ENCODE measurements around the gene EIF6.

EIF6 gene

DNA sequence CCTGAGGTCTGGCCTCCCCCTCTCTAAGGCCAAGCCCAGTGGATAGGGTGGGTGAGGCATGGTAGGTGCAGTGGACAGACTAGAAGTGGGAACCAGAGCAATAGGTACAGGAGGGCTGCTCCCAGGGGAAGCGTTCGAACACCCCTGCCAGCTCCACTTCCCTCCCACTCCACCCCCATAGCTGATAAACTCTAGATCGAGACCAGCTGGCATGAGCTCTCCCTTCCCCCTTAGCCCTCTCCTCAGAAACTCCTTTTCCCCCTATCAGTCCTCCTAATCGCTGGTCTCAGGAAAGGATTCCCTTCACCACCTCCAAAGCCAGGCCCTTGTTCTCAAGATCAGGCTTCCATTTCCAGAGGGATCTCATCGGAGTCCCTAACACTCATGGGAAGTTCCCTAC, 13.7 kb upstream of the EIF6 start:
- DNase-seq, result no peak
- TF ChIP-seq, protein P1, sequence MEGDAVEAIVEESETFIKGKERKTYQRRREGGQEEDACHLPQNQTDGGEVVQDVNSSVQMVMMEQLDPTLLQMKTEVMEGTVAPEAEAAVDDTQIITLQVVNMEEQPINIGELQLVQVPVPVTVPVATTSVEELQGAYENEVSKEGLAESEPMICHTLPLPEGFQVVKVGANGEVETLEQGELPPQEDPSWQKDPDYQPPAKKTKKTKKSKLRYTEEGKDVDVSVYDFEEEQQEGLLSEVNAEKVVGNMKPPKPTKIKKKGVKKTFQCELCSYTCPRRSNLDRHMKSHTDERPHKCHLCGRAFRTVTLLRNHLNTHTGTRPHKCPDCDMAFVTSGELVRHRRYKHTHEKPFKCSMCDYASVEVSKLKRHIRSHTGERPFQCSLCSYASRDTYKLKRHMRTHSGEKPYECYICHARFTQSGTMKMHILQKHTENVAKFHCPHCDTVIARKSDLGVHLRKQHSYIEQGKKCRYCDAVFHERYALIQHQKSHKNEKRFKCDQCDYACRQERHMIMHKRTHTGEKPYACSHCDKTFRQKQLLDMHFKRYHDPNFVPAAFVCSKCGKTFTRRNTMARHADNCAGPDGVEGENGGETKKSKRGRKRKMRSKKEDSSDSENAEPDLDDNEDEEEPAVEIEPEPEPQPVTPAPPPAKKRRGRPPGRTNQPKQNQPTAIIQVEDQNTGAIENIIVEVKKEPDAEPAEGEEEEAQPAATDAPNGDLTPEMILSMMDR (IDR thresholded peaks at IDR 0.05; ENCODE audit: low read depth, low read length), result no peak

DNA sequence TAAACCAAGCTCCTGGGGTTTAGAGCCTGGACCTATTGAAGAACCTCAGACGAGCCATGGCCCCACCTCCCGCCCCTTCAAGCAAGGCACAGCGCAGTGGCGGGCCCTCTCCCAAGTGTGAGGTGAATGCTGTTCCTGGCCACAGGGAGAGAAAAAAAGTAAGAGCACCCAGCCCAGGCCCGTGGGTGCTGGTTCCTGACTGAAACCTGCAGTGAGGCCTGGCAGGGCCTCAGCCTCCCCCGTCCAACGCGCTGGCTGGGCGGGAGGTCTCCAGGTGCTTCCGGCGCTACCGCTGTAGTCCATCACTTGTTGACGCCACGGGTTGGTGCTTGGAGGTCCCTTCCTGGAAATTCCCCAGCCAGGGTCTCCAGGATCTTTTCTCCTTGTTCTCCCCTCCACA, 13.2 kb upstream of the EIF6 start:
- no peaks in the 10 kb centered on the region for H3K27me3 ChIP-seq
- no peak overlapping the region for H3K4me3 ChIP-seq (ENCODE audit: low read depth, low read length)
- no peaks in the 10 kb centered on the region for H3K9me3 ChIP-seq
- peaks cover 6% of the 10 kb centered on the region; the same call in 1 of the 2 replicates for H3K4me1 ChIP-seq
- H3K36me3 ChIP-seq, result no peaks in the 10 kb centered on the region
- no peak for DNase-seq
- TF ChIP-seq, protein P1 (IDR thresholded peaks at IDR 0.05; ENCODE audit: low read depth, low read length), result no peak

More for the DNA sequence above, 13.7 kb upstream of the EIF6 start:
- H3K9me3 ChIP-seq, result no peaks in the 10 kb centered on the region
- peaks cover 6% of the 10 kb centered on the region; the same call in 1 of the 2 replicates for H3K4me1 ChIP-seq
- H3K4me3 ChIP-seq (ENCODE audit: low read depth, low read length), result no peak overlapping the region
- no peaks in the 10 kb centered on the region for H3K27me3 ChIP-seq
- H3K36me3 ChIP-seq, result 0 out of 2 replicates have a peak, but pooled peaks cover 1% of the 10 kb centered on the region

DNA sequence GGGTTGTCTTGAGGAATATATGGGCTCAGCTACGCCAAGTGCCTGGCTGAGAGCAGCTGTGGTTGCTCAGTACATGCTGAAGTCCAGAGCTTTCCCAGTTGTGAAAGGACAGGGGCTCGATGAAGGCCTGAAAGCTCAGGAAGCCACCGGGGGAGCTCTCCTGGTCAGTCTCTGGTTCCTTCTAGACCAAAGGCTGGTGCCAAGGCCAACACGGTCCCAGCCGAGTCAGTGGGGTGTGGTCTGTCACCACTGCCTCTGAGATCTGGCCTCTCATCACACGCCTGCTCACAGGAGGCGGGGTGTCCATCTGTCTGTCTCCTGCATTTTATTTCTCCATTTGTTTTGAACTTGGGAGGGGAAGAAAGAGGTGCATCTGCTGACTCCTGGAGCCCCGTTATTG, 12.6 kb upstream of the EIF6 start:
- Histone ChIP-seq H3K4me3 (ENCODE audit: low read depth, low read length) (no peak overlapping the region), H3K36me3 (no peaks in the 10 kb centered on the region), H3K4me1 (peaks cover 6% of the 10 kb centered on the region; the same call in 1 of the 2 replicates), H3K9me3 (no peaks in the 10 kb centered on the region), H3K27me3 (no peaks in the 10 kb centered on the region)
- no peak for DNase-seq
- TF ChIP-seq, protein P1 (IDR thresholded peaks at IDR 0.05; ENCODE audit: low read depth, low read length), result 0 out of 2 replicates have a peak, but pooled peaks have one; percentile 1

DNA sequence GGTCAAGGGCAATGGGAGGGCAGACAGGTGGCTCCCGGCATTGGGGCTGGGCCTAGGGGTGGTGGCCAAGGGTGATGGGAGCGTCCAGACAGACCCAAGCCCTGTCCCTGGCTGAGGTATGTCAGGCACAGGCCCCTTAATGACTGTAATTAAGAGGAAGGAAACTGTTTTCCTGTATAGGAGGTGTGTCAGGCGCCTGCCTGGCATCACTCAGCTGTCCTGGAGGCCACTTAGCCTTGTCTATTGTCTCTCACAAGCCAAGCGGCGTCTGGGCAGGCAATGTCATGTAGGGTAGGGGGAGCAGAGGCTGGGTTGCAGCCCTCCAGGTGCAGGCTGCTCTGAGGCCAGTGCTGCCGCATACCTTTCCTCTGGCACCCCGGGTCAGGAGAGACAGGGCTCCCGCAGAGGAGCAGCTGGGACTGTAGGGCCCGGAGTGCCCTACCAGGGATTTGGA, 11.6 kb upstream of the EIF6 start:
- Histone ChIP-seq H3K4me1 (peaks cover 6% of the 10 kb centered on the region; the same call in 1 of the 2 replicates), H3K9me3 (no peaks in the 10 kb centered on the region), H3K4me3 (ENCODE audit: low read depth, low read length) (no peak overlapping the region), H3K36me3 (no peaks in the 10 kb centered on the region), H3K27me3 (no peaks in the 10 kb centered on the region)
- TF ChIP-seq, protein P1 (IDR thresholded peaks at IDR 0.05; ENCODE audit: low read depth, low read length), result no peak
- DNase-seq, result no peak

DNA sequence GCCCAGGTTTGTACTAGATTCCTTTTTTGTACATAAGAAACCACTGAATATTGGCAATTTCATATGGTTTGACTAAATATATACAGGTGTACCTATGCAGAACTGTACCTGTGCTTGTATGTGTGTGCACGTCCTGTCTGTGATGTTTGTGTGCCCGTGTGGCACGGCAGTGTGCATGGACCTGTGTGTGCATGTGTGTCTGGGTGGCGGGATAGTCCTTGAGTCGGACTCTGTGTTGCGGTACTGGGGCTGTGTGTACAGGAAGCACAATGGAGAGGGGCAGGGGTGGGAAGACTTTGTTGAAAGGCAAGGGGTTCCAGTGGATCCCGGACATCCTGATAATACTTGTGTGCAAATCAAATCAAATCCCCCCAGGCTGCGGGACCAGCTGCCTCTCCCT, 11.1 kb upstream of the EIF6 start:
- no peaks in the 10 kb centered on the region for H3K27me3 ChIP-seq
- no peaks in the 10 kb centered on the region for H3K36me3 ChIP-seq
- TF ChIP-seq, protein P1 (IDR thresholded peaks at IDR 0.05; ENCODE audit: low read depth, low read length), result no peak
- no peaks in the 10 kb centered on the region for H3K9me3 ChIP-seq
- no peak for DNase-seq
- peaks cover 6% of the 10 kb centered on the region; the same call in 1 of the 2 replicates for H3K4me1 ChIP-seq
- H3K4me3 ChIP-seq (ENCODE audit: low read depth, low read length), result no peak overlapping the region

DNA sequence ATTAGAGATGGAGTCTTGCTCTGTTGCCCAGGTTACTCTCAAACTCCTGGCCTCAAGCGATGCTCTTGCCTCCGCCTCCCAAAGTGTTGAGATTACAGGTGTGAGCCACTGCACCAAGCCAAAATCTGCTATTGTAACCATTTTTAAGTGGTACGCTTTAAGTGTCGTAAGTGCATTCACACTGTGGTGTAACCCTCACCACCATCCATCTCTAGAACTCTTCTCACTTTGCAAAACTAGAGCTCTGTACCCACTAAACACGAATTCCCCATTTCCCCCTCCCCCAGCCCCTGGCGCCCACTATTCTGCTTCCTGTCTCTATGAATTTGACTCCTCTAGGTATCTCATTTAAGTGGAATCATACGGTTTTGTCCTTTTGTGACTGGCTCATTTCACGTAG, 10.5 kb upstream of the EIF6 start:
- no peaks in the 10 kb centered on the region for H3K27me3 ChIP-seq
- H3K36me3 ChIP-seq, result no peaks in the 10 kb centered on the region
- no peak for DNase-seq
- H3K4me1 ChIP-seq, result peaks cover 6% of the 10 kb centered on the region; the same call in 1 of the 2 replicates
- TF ChIP-seq, protein P1 (IDR thresholded peaks at IDR 0.05; ENCODE audit: low read depth, low read length), result no peak
- H3K9me3 ChIP-seq, result no peaks in the 10 kb centered on the region
- no peak overlapping the region for H3K4me3 ChIP-seq (ENCODE audit: low read depth, low read length)
